A673 (cell line): ENCODE data around the gene G6PC1.
"Not testable (repeated sequence)": the region's sequence is repeated elsewhere in the genome, so short reads cannot be mapped to it uniquely, and the experiment has no call there.

Experiments
- CTCF ChIP-seq: fragments of 300-800, 200-600 bp; sonication (generic); conservative IDR thresholded peaks from 2 replicates; pipeline ENCODE4 v1.5.1; 2017; ENCODE audit warnings: low read depth, mild to moderate bottlenecking, antibody characterized with exemption, low read length, moderate library complexity, mixed read lengths
- EZH2 ChIP-seq: fragments of 200-600 bp; sonication (generic); IDR thresholded peaks from 2 replicates; pipeline ENCODE4 v1.6.1; 2017; ENCODE audit warnings: borderline replicate concordance, low read depth, mild to moderate bottlenecking, mixed read lengths, antibody characterized with exemption, low read length; ENCODE audit not compliant: poor library complexity, severe bottlenecking

- not testable (repeated sequence) for TF ChIP-seq CTCF, EZH2
These were observed 14.8 kb upstream of the G6PC1 start for GRCh38 chr17:42885806-42886205.
